ENCODE measurements around the gene FAM50B.

Gene FAM50B

DNA sequence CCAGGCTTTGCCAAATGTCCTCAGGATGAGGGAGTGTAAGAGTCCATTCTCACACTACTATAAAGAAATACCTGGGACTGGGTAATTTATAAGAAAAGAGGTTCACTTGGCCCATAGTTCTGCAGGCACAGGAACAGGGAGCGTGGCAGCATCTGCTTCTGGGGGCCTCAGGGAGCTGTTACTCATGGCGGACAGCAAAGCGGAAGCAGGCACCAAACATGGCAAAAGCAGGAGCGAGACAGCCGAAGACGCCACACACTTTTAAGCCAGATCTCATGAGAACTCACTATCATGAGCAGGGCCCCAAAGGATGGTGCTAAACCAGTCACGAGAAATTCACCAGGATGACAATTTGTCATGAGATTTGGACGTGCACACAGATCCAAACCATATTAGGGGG lies 22.8 kb downstream of the FAM50B start:
- DNase-seq, result no peak
- H3K36me3 ChIP-seq (ENCODE audit: control insufficient read depth in 4 of 4, insufficient read depth in 4 of 4, low read length in 3 of 4), result no peaks in the 10 kb centered on the region
- CTCF ChIA-PET, result interaction anchor here (0.9 kb wide), 1 partner anchor 23 kb away, joined by 3 read pairs; no protein-coding TSS in a partner anchor
- H3K9me3 ChIP-seq (ENCODE audit: control extremely low read depth in 1 of 5, control insufficient read depth in 4 of 5, insufficient read depth in 2 of 5, low read depth in 1 of 5, low read length in 4 of 5), result no peaks in the 10 kb centered on the region
- 93% methylated on average over 5 of the region's 8 CpGs for WGBS (ENCODE audit: insufficient coverage)
- POLR2A ChIA-PET, result no interaction called here
- no peak overlapping the region for H3K27ac ChIP-seq (ENCODE audit: insufficient read depth in 1 of 2, low read depth in 1 of 2, low read length in 2 of 2, poor library complexity in 1 of 2, severe bottlenecking in 2 of 2)
- no peaks in the 10 kb centered on the region for H3K27me3 ChIP-seq (replicated peaks in 2 of 5; ENCODE audit: control insufficient read depth in 4 of 5, insufficient read depth in 5 of 5, low read length in 4 of 5)
- H3K4me1 ChIP-seq (ENCODE audit: control extremely low read depth in 1 of 4, control insufficient read depth in 4 of 4, insufficient read depth in 4 of 4, low read length in 3 of 4), result no peaks in the 10 kb centered on the region
- H3K4me3 ChIP-seq (ENCODE audit: control insufficient read depth in 1 of 7, extremely low read depth in 1 of 7, insufficient read depth in 4 of 7, low read depth in 2 of 7, low read length in 6 of 7), result no peak overlapping the region

GRCh38 chr6:3872370-3872854 lies 23.2 kb downstream of the FAM50B start:
- ChIA-PET CTCF (interaction anchor here (0.9 to 2.4 kb wide), 2 partner anchors 12 to 23 kb away, joined by 3 to 7 read pairs; no protein-coding TSS in a partner anchor), POLR2A (no interaction called here)
- no peak overlapping the region for H3K27ac ChIP-seq (ENCODE audit: insufficient read depth in 1 of 2, low read depth in 1 of 2, low read length in 2 of 2, poor library complexity in 1 of 2, severe bottlenecking in 2 of 2)
- H3K9me3 ChIP-seq (ENCODE audit: control extremely low read depth in 1 of 5, control insufficient read depth in 4 of 5, insufficient read depth in 2 of 5, low read depth in 1 of 5, low read length in 4 of 5), result no peaks in the 10 kb centered on the region
- no peak for DNase-seq
- 96% methylated on average over 11 of the region's 12 CpGs for WGBS (ENCODE audit: insufficient coverage)
- no peaks in the 10 kb centered on the region for H3K4me1 ChIP-seq (ENCODE audit: control extremely low read depth in 1 of 4, control insufficient read depth in 4 of 4, insufficient read depth in 4 of 4, low read length in 3 of 4)
- H3K36me3 ChIP-seq (ENCODE audit: control insufficient read depth in 4 of 4, insufficient read depth in 4 of 4, low read length in 3 of 4), result no peaks in the 10 kb centered on the region
- no peaks in the 10 kb centered on the region for H3K27me3 ChIP-seq (replicated peaks in 2 of 5; ENCODE audit: control insufficient read depth in 4 of 5, insufficient read depth in 5 of 5, low read length in 4 of 5)
- H3K4me3 ChIP-seq (ENCODE audit: control insufficient read depth in 1 of 7, extremely low read depth in 1 of 7, insufficient read depth in 4 of 7, low read depth in 2 of 7, low read length in 6 of 7), result no peak overlapping the region

- no peaks in the 10 kb centered on the region for H3K27me3 ChIP-seq (replicated peaks in 2 of 5; ENCODE audit: control insufficient read depth in 4 of 5, insufficient read depth in 5 of 5, low read length in 4 of 5)
- no peaks in the 10 kb centered on the region for H3K9me3 ChIP-seq (ENCODE audit: control extremely low read depth in 1 of 5, control insufficient read depth in 4 of 5, insufficient read depth in 2 of 5, low read depth in 1 of 5, low read length in 4 of 5)
- ChIA-PET CTCF (interaction anchor here (2.4 kb wide), 1 partner anchor 11 kb away, joined by 7 read pairs; no protein-coding TSS in a partner anchor), POLR2A (interaction anchor here (1.0 kb wide), 1 partner anchor 124 kb away, joined by 3 read pairs; no protein-coding TSS in a partner anchor)
- H3K27ac ChIP-seq (ENCODE audit: insufficient read depth in 1 of 2, low read depth in 1 of 2, low read length in 2 of 2, poor library complexity in 1 of 2, severe bottlenecking in 2 of 2), result no peak overlapping the region
- H3K4me1 ChIP-seq (ENCODE audit: control extremely low read depth in 1 of 4, control insufficient read depth in 4 of 4, insufficient read depth in 4 of 4, low read length in 3 of 4), result no peaks in the 10 kb centered on the region
- H3K36me3 ChIP-seq (ENCODE audit: control insufficient read depth in 4 of 4, insufficient read depth in 4 of 4, low read length in 3 of 4), result no peaks in the 10 kb centered on the region
- whole genome bisulfite sequencing (ENCODE audit: insufficient coverage), result 100% methylated on average over 3 of the region's 4 CpGs
- no peak for DNase-seq
- no peak overlapping the region for H3K4me3 ChIP-seq (ENCODE audit: control insufficient read depth in 1 of 7, extremely low read depth in 1 of 7, insufficient read depth in 4 of 7, low read depth in 2 of 7, low read length in 6 of 7)
These were observed 23.9 kb downstream of the FAM50B start for GRCh38 chr6:3873051-3873450.

- H3K4me3 ChIP-seq (ENCODE audit: control insufficient read depth in 1 of 7, extremely low read depth in 1 of 7, insufficient read depth in 4 of 7, low read depth in 2 of 7, low read length in 6 of 7), result no peak overlapping the region
- POLR2A ChIA-PET, result interaction anchor here (1.0 kb wide), 1 partner anchor 125 kb away, joined by 3 read pairs; no protein-coding TSS in a partner anchor
- no peak for DNase-seq
- no peaks in the 10 kb centered on the region for H3K9me3 ChIP-seq (ENCODE audit: control extremely low read depth in 1 of 5, control insufficient read depth in 4 of 5, insufficient read depth in 2 of 5, low read depth in 1 of 5, low read length in 4 of 5)
- H3K36me3 ChIP-seq (ENCODE audit: control insufficient read depth in 4 of 4, insufficient read depth in 4 of 4, low read length in 3 of 4), result no peaks in the 10 kb centered on the region
- H3K27me3 ChIP-seq (replicated peaks in 2 of 5; ENCODE audit: control insufficient read depth in 4 of 5, insufficient read depth in 5 of 5, low read length in 4 of 5), result no peaks in the 10 kb centered on the region
- no peak overlapping the region for H3K27ac ChIP-seq (ENCODE audit: insufficient read depth in 1 of 2, low read depth in 1 of 2, low read length in 2 of 2, poor library complexity in 1 of 2, severe bottlenecking in 2 of 2)
- CTCF ChIA-PET, result interaction anchor here (1.0 to 2.4 kb wide), 3 partner anchors 9 to 594 kb away, joined by 3 to 7 read pairs (median 4); no protein-coding TSS in a partner anchor
- WGBS (ENCODE audit: insufficient coverage), result 100% methylated on average over 2 of the region's 4 CpGs
- no peaks in the 10 kb centered on the region for H3K4me1 ChIP-seq (ENCODE audit: control extremely low read depth in 1 of 4, control insufficient read depth in 4 of 4, insufficient read depth in 4 of 4, low read length in 3 of 4)
These were observed 24.9 kb downstream of the FAM50B start for GRCh38 chr6:3874069-3874468.

DNA sequence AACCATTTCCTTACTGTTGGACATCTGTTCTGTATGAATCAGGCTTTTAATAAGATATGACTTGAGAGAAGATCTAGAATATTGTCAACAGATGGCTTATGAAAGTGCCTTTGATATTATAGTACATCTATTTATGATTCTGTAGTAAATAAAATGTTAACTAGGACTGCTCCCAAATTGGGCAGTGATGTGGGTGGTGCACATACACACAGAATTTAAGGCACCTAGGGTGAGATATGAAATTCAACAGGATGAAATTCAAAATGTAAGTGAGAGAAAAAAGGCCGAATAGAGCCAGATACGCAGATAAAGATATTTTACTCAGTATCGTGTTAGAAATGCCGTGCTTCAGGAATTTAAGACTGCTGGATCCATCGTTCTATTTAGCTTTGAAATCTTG lies 26.3 kb downstream of the FAM50B start:
- Histone ChIP-seq H3K4me1 (ENCODE audit: control extremely low read depth in 1 of 4, control insufficient read depth in 4 of 4, insufficient read depth in 4 of 4, low read length in 3 of 4) (no peaks in the 10 kb centered on the region), H3K27me3 (replicated peaks in 2 of 5; ENCODE audit: control insufficient read depth in 4 of 5, insufficient read depth in 5 of 5, low read length in 4 of 5) (peaks cover 0 to 2% (median 0%) of the 10 kb centered on the region in 5 experiments), H3K36me3 (ENCODE audit: control insufficient read depth in 4 of 4, insufficient read depth in 4 of 4, low read length in 3 of 4) (no peaks in the 10 kb centered on the region), H3K27ac (ENCODE audit: insufficient read depth in 1 of 2, low read depth in 1 of 2, low read length in 2 of 2, poor library complexity in 1 of 2, severe bottlenecking in 2 of 2) (no peak overlapping the region), H3K9me3 (ENCODE audit: control extremely low read depth in 1 of 5, control insufficient read depth in 4 of 5, insufficient read depth in 2 of 5, low read depth in 1 of 5, low read length in 4 of 5) (peaks cover 0 to under 1% (median 0%) of the 10 kb centered on the region in 5 experiments), H3K4me3 (ENCODE audit: control insufficient read depth in 1 of 7, extremely low read depth in 1 of 7, insufficient read depth in 4 of 7, low read depth in 2 of 7, low read length in 6 of 7) (no peak overlapping the region)
- POLR2A ChIA-PET, result interaction anchor here (1.1 kb wide), 1 partner anchor 13 kb away, joined by 4 read pairs; no protein-coding TSS in a partner anchor
- CTCF ChIA-PET, result interaction anchor here (1.3 kb wide), 1 partner anchor 100 kb away, joined by 3 read pairs; no protein-coding TSS in a partner anchor
- 100% methylated on average over 3 of the region's 5 CpGs for WGBS (ENCODE audit: insufficient coverage)
- DNase-seq, result no peak

GRCh38 chr6:3876101-3876500 lies 26.9 kb downstream of the FAM50B start:
- 95% methylated on average over 9 of the region's 10 CpGs for WGBS (ENCODE audit: insufficient coverage)
- ChIA-PET CTCF (interaction anchor here (1.1 to 1.3 kb wide), 2 partner anchors 13 to 99 kb away, joined by 3 read pairs; no protein-coding TSS in a partner anchor), POLR2A (interaction anchor here (1.1 kb wide), 1 partner anchor 14 kb away, joined by 4 read pairs; no protein-coding TSS in a partner anchor)
- no peaks in the 10 kb centered on the region for H3K4me1 ChIP-seq (ENCODE audit: control extremely low read depth in 1 of 4, control insufficient read depth in 4 of 4, insufficient read depth in 4 of 4, low read length in 3 of 4)
- peaks cover 0 to 2% (median 0%) of the 10 kb centered on the region in 5 experiments for H3K9me3 ChIP-seq (ENCODE audit: control extremely low read depth in 1 of 5, control insufficient read depth in 4 of 5, insufficient read depth in 2 of 5, low read depth in 1 of 5, low read length in 4 of 5)
- DNase-seq, result no peak
- H3K27ac ChIP-seq (ENCODE audit: insufficient read depth in 1 of 2, low read depth in 1 of 2, low read length in 2 of 2, poor library complexity in 1 of 2, severe bottlenecking in 2 of 2), result no peak overlapping the region
- no peak overlapping the region for H3K4me3 ChIP-seq (ENCODE audit: control insufficient read depth in 1 of 7, extremely low read depth in 1 of 7, insufficient read depth in 4 of 7, low read depth in 2 of 7, low read length in 6 of 7)
- peaks cover 0 to 2% (median 0%) of the 10 kb centered on the region in 5 experiments for H3K27me3 ChIP-seq (replicated peaks in 2 of 5; ENCODE audit: control insufficient read depth in 4 of 5, insufficient read depth in 5 of 5, low read length in 4 of 5)
- no peaks in the 10 kb centered on the region for H3K36me3 ChIP-seq (ENCODE audit: control insufficient read depth in 4 of 4, insufficient read depth in 4 of 4, low read length in 3 of 4)

- H3K27ac ChIP-seq (ENCODE audit: insufficient read depth in 1 of 2, low read depth in 1 of 2, low read length in 2 of 2, poor library complexity in 1 of 2, severe bottlenecking in 2 of 2), result no peak overlapping the region
- ChIA-PET CTCF (interaction anchor here (1.1 kb wide), 1 partner anchor 12 kb away, joined by 3 read pairs; no protein-coding TSS in a partner anchor), POLR2A (interaction anchor here (1.1 kb wide), 1 partner anchor 15 kb away, joined by 4 read pairs; no protein-coding TSS in a partner anchor)
- peaks cover 0 to 2% (median 0%) of the 10 kb centered on the region in 5 experiments for H3K9me3 ChIP-seq (ENCODE audit: control extremely low read depth in 1 of 5, control insufficient read depth in 4 of 5, insufficient read depth in 2 of 5, low read depth in 1 of 5, low read length in 4 of 5)
- no peaks in the 10 kb centered on the region for H3K4me1 ChIP-seq (ENCODE audit: control extremely low read depth in 1 of 4, control insufficient read depth in 4 of 4, insufficient read depth in 4 of 4, low read length in 3 of 4)
- H3K27me3 ChIP-seq (replicated peaks in 2 of 5; ENCODE audit: control insufficient read depth in 4 of 5, insufficient read depth in 5 of 5, low read length in 4 of 5), result peaks cover 0 to 2% (median 0%) of the 10 kb centered on the region in 5 experiments
- H3K4me3 ChIP-seq (ENCODE audit: control insufficient read depth in 1 of 7, extremely low read depth in 1 of 7, insufficient read depth in 4 of 7, low read depth in 2 of 7, low read length in 6 of 7), result no peak overlapping the region
- WGBS (ENCODE audit: insufficient coverage), result no CpG with 5 or more reads among the region's 4 CpGs
- H3K36me3 ChIP-seq (ENCODE audit: control insufficient read depth in 4 of 4, insufficient read depth in 4 of 4, low read length in 3 of 4), result no peaks in the 10 kb centered on the region
- no peak for DNase-seq
These were observed 27.7 kb downstream of the FAM50B start for GRCh38 chr6:3876866-3877265.
